ENCODE results near the gene CSNK1G3.

- no peak for TF ChIP-seq POLR2AphosphoS5 (IDR thresholded peaks at IDR 0.05)
- no peak for TF ChIP-seq POLR2A (IDR thresholded peaks at IDR 0.05)
These were observed 28.4 kb upstream of the CSNK1G3 start for GRCh38 chr5:123483446-123484077.
